Measurements from ENCODE around the gene SRRD.

- no peak for TF ChIP-seq CTCF (IDR thresholded peaks at IDR 0.05)
- no peak for TF ChIP-seq POLR2A (IDR thresholded peaks at IDR 0.05)
- TF ChIP-seq POLR2AphosphoS5 (IDR thresholded peaks at IDR 0.05), result no peak
- TF ChIP-seq EP300 (IDR thresholded peaks at IDR 0.05), result no peak
These were observed 29.7 kb upstream of the SRRD start for GRCh38 chr22:26453812-26454500.

All from sigmoid colon (tissue), 4 donors.